ENCODE results near the gene NUB1. TPM values are rescaled to one million over a fixed set of nuclear protein-coding genes. Genes with fewer than 3 reads are reported as not detected.

Gene NUB1
- polyA plus RNA-seq, 3 donors, result 32.0 to 39.2 (median 37.2) TPM

- intact Hi-C loops (cut with micrococcal nuclease), result no loop called here
- Histone ChIP-seq H4K20me1 (ENCODE audit: insufficient read depth, low read length) (no peaks in the 10 kb centered on the region), H3K4me2 (replicated peaks; ENCODE audit: extremely low read depth, low read length, poor library complexity, severe bottlenecking) (no peak overlapping the region), H3K4me1 (ENCODE audit: control insufficient read depth in 1 of 2, insufficient read depth in 2 of 2, low read length in 2 of 2) (no peaks in the 10 kb centered on the region), H3K27me3 (ENCODE audit: control insufficient read depth in 2 of 2, insufficient read depth in 2 of 2, low read length in 2 of 2) (no peaks in the 10 kb centered on the region), H3K9me3 (replicated peaks in 1 of 2; ENCODE audit: control insufficient read depth in 1 of 2, insufficient read depth in 1 of 2, low read length in 2 of 2) (no peaks in the 10 kb centered on the region), H3K4me3 (replicated peaks in 1 of 3; ENCODE audit: low read depth in 2 of 3, low read length in 3 of 3) (no peak overlapping the region), H3K79me2 (ENCODE audit: insufficient read depth, low read length) (no peaks in the 10 kb centered on the region), H3K36me3 (replicated peaks in 1 of 2; ENCODE audit: control insufficient read depth in 1 of 2, insufficient read depth in 2 of 2, low read length in 2 of 2) (no peaks in the 10 kb centered on the region), H3K9ac (ENCODE audit: insufficient read depth, low read length, poor library complexity, severe bottlenecking) (no peak overlapping the region), H3K27ac (ENCODE audit: low read depth in 1 of 2, low read length in 2 of 2) (no peak overlapping the region), H2AFZ (ENCODE audit: insufficient read depth, low read depth, low read length, poor library complexity, severe bottlenecking) (no peak overlapping the region)
- Mint-ChIP-seq H3K27me3 (ENCODE audit: low read depth in 3 of 3) (peaks cover 2 to 10% (median 4%) of the 10 kb centered on the region in 3 donors), H3K9me3 (peaks cover 0 to 10% (median 0%) of the 10 kb centered on the region in 7 donors), H3K27ac (no peak overlapping the region), H3K4me3 (no peak overlapping the region), H3K4me1 (peaks cover 5% of the 10 kb centered on the region), H3K36me3 (no peaks in the 10 kb centered on the region)
- TF ChIP-seq CTCF (IDR thresholded peaks at IDR 0.05), result no peak
- DNase-seq, result no peak
Observed at GRCh38 chr7:151330181-151330580, 11.4 kb upstream of the NUB1 start.

- no peaks in the 10 kb centered on the region for H3K9me3 ChIP-seq (replicated peaks in 1 of 2; ENCODE audit: control insufficient read depth in 1 of 2, insufficient read depth in 1 of 2, low read length in 2 of 2)
- H3K36me3 Mint-ChIP-seq, result no peaks in the 10 kb centered on the region
- H3K27ac ChIP-seq (ENCODE audit: low read depth in 1 of 2, low read length in 2 of 2), result no peak overlapping the region
- no peak overlapping the region for H2AFZ ChIP-seq (ENCODE audit: insufficient read depth, low read depth, low read length, poor library complexity, severe bottlenecking)
- intact Hi-C loops (cut with micrococcal nuclease), result no loop called here
- WGBS (ENCODE audit: insufficient coverage), result no CpG with 5 or more reads among the region's 3 CpGs
- H3K4me1 Mint-ChIP-seq, result peaks cover 5% of the 10 kb centered on the region
- H3K27me3 Mint-ChIP-seq (ENCODE audit: low read depth in 3 of 3), result peaks cover 2 to 10% (median 4%) of the 10 kb centered on the region in 3 donors
- no peak overlapping the region for H3K4me3 ChIP-seq (replicated peaks in 1 of 3; ENCODE audit: low read depth in 2 of 3, low read length in 3 of 3)
- no peaks in the 10 kb centered on the region for H3K4me1 ChIP-seq (ENCODE audit: control insufficient read depth in 1 of 2, insufficient read depth in 2 of 2, low read length in 2 of 2)
- H3K27ac Mint-ChIP-seq, result no peak overlapping the region
- no peak overlapping the region for H3K4me2 ChIP-seq (replicated peaks; ENCODE audit: extremely low read depth, low read length, poor library complexity, severe bottlenecking)
- H3K4me3 Mint-ChIP-seq, result no peak overlapping the region
- no peaks in the 10 kb centered on the region for H3K36me3 ChIP-seq (replicated peaks in 1 of 2; ENCODE audit: control insufficient read depth in 1 of 2, insufficient read depth in 2 of 2, low read length in 2 of 2)
- H3K9me3 Mint-ChIP-seq, result peaks cover 0 to 9% (median 0%) of the 10 kb centered on the region in 7 donors
- H3K79me2 ChIP-seq (ENCODE audit: insufficient read depth, low read length), result no peaks in the 10 kb centered on the region
- H3K9ac ChIP-seq (ENCODE audit: insufficient read depth, low read length, poor library complexity, severe bottlenecking), result no peak overlapping the region
- no peaks in the 10 kb centered on the region for H4K20me1 ChIP-seq (ENCODE audit: insufficient read depth, low read length)
- no peak for DNase-seq
- TF ChIP-seq CTCF (IDR thresholded peaks at IDR 0.05), result no peak
- H3K27me3 ChIP-seq (ENCODE audit: control insufficient read depth in 2 of 2, insufficient read depth in 2 of 2, low read length in 2 of 2), result no peaks in the 10 kb centered on the region
Observed at GRCh38 chr7:151330661-151331060, 11.0 kb upstream of the NUB1 start.

All from CD14-positive monocyte (primary cell).